ENCODE data around the gene CFAP92.

The CFAP92 gene

GRCh38 chr3:128983293-128984069, 10.4 kb downstream of the CFAP92 start:
- CTCF ChIA-PET, result interaction anchor here (1.3 to 3.5 kb wide), 3 partner anchors 13 to 23 kb away, joined by 3 to 38 read pairs (median 8); no protein-coding TSS in a partner anchor
- TF ChIP-seq, protein P1, sequence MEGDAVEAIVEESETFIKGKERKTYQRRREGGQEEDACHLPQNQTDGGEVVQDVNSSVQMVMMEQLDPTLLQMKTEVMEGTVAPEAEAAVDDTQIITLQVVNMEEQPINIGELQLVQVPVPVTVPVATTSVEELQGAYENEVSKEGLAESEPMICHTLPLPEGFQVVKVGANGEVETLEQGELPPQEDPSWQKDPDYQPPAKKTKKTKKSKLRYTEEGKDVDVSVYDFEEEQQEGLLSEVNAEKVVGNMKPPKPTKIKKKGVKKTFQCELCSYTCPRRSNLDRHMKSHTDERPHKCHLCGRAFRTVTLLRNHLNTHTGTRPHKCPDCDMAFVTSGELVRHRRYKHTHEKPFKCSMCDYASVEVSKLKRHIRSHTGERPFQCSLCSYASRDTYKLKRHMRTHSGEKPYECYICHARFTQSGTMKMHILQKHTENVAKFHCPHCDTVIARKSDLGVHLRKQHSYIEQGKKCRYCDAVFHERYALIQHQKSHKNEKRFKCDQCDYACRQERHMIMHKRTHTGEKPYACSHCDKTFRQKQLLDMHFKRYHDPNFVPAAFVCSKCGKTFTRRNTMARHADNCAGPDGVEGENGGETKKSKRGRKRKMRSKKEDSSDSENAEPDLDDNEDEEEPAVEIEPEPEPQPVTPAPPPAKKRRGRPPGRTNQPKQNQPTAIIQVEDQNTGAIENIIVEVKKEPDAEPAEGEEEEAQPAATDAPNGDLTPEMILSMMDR (IDR thresholded peaks at IDR 0.05; ENCODE audit: control extremely low read depth, extremely low read depth, low read depth, missing control alignments), result no peak
- no peak for DNase-seq (ENCODE audit: extremely low spot score)
- POLR2A ChIA-PET, result no interaction called here

- TF ChIP-seq, protein P1 (IDR thresholded peaks at IDR 0.05; ENCODE audit: control extremely low read depth, extremely low read depth, low read depth, missing control alignments), result no peak
- ChIA-PET POLR2A (no interaction called here), CTCF (no interaction called here)
- DNase-seq (ENCODE audit: extremely low spot score), result no peak
Observed at GRCh38 chr3:128975276-128975675, 18.6 kb downstream of the CFAP92 start.

DNA sequence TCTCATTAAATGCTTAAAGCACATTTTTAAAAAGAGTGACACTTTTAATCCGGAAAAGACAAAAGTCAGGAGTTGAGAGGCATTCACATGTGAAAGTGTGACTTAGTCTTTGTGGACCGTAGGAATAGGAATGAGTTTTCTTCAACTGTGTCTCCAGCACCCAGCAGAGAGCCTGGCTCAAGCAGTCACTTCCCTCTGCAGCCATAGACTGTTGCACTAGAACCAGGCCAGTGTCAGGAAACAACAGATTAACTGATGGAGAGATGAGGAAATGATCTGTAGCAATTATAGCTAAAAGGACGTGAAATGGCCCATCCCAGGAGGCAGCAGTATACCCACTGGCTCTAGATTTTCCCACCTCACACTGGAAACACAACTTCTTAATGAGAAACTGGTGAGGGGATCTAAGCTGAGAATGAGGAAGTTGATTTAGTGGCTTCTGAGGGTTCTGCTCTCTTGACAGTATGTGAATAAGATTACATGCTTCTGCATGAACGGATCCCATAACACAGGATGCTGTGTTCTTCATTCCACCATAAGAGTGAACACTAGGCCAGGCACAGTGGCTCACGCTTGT, 19.8 kb downstream of the CFAP92 start:
- ChIA-PET POLR2A (no interaction called here), CTCF (interaction anchor here (1.2 kb wide), 1 partner anchor 15 kb away, joined by 3 read pairs; no protein-coding TSS in a partner anchor)
- no peak for DNase-seq (ENCODE audit: extremely low spot score)
- TF ChIP-seq, protein P1 (IDR thresholded peaks at IDR 0.05; ENCODE audit: control extremely low read depth, extremely low read depth, low read depth, missing control alignments), result no peak

DNA sequence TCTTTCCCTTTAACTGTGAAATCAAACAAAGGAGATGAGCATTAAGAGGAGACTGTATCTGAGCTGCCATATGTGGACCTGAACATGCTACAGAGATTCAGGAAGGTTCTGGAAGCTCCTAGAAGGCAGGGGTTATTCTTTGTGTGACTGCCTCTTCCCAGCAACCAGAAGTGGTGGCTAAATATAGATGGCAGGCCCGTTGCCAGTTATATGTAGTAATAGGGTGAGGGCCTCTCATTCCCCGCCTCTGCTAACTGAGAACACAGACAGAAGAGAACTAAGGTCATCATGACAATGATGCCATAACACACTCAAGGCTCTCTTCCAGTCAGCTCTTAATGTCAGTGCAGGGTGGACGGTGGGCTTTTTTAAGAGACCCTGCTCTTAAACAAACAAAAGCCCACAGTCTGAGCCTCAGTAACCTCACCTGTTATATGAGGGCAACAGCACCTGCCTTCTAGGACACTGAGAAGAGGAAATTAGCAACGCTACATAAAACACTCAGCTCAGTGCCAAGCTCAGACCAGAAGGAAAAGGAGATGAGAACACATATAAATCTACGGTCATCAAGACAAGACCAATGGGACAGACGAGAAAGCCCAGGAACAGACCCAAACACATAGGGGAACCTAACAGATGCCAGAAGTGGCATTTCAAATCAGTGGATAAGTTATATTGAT, 22.3 kb downstream of the CFAP92 start:
- TF ChIP-seq, protein P1 (IDR thresholded peaks at IDR 0.05; ENCODE audit: control extremely low read depth, extremely low read depth, low read depth, missing control alignments), result no peak
- ChIA-PET CTCF (interaction anchor here (0.9 to 5.9 kb wide), 32 partner anchors 10 to 412 kb away, joined by 3 to 108 read pairs (median 6); partner anchors contain the start of genes CFAP92 and COPG1), POLR2A (no interaction called here)
- no peak for DNase-seq (ENCODE audit: extremely low spot score)

DNA sequence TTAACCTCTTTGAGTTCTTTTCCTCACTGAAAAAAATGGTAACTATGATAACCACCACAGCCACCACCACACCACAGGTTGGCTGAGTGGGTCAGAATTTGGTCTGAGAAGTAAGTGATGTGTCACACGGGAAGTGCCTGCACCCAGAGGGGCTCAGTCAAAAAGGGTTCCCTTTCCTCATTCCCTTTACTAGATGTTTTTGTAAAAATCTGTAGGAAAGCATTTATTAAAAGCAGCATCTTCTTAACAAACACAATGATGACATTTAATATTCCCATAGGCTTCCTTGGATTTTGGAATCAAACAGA, 23.2 kb downstream of the CFAP92 start:
- DNase-seq (ENCODE audit: extremely low spot score), result no peak
- ChIA-PET CTCF (interaction anchor here (0.8 to 5.9 kb wide), 56 partner anchors 11 to 413 kb away, joined by 3 to 108 read pairs (median 5); partner anchors contain the start of genes CFAP92 and COPG1), POLR2A (interaction anchor here (1.0 kb wide), 1 partner anchor 345 kb away, joined by 4 read pairs; a partner anchor contains a TSS)
- TF ChIP-seq, protein P1 (IDR thresholded peaks at IDR 0.05; ENCODE audit: control extremely low read depth, extremely low read depth, low read depth, missing control alignments), result no peak

GRCh38 chr3:128969993-128970739, 23.7 kb downstream of the CFAP92 start:
- TF ChIP-seq, protein P1 (IDR thresholded peaks at IDR 0.05; ENCODE audit: control extremely low read depth, extremely low read depth, low read depth, missing control alignments), result peak; percentile 95
- ChIA-PET CTCF (interaction anchor here (0.6 to 5.9 kb wide), 71 partner anchors 8 to 520 kb away, joined by 3 to 108 read pairs (median 4); partner anchors contain the start of genes CFAP92 and COPG1), POLR2A (interaction anchor here (1.0 kb wide), 1 partner anchor 346 kb away, joined by 4 read pairs; a partner anchor contains a TSS)
- peak; percentile 68 for DNase-seq (ENCODE audit: extremely low spot score)

All from GM10248 (cell line).